GM12874 (cell line): ENCODE measurements around the gene PRPH.
A peak's percentile ranks its signal among the peaks of the same experiment; 100 is the strongest.

ENCODE experiments used
- CTCF ChIP-seq: IDR thresholded peaks from 2 replicates; pipeline ENCODE4 v1.5.1; 2011; ENCODE audit warnings: low read depth, mild to moderate bottlenecking, control low read depth, low read length, moderate library complexity; ENCODE audit not compliant: insufficient read depth

Gene PRPH

GRCh38 chr12:49336645-49337584, 42.0 kb downstream of the PRPH start, which contains the start of gene C1QL4:
C1QL4 (minus strand) TSS chr12:49337188; CDS start chr12:49336477, 711 bp downstream.
- TF ChIP-seq CTCF = peak; percentile 97

GRCh38 chr12:49338830-49339463, 44.0 kb downstream of the PRPH start:
- TF ChIP-seq CTCF = no peak

- TF ChIP-seq CTCF = no peak
Measured at GRCh38 chr12:49339464-49339861, 44.5 kb downstream of the PRPH start.

- TF ChIP-seq CTCF = no peak
Measured at GRCh38 chr12:49340095-49340870, 45.3 kb downstream of the PRPH start.

- TF ChIP-seq CTCF = no peak
Measured at GRCh38 chr12:49340971-49341776, 46.2 kb downstream of the PRPH start.

GRCh38 chr12:49341777-49342065, 46.8 kb downstream of the PRPH start:
- no peak for TF ChIP-seq CTCF
